OCI-LY1 (cell line): ENCODE results near the gene ZNF282.
"Not testable (repeated sequence)": the region's sequence is repeated elsewhere in the genome, so short reads cannot be mapped to it uniquely, and the experiment has no call there.

ENCODE experiments used
- H2AFZ ChIP-seq: fragments of 200-600 bp; sonication (generic), shearing (Covaris generic); 2 replicates; pipeline ENCODE4 v1.6.0; 2014; ENCODE audit warnings: antibody characterized with exemption, mild to moderate bottlenecking, low read length
- H3F3A ChIP-seq: fragments of 200-600 bp; sonication (generic), shearing (Covaris generic); 2 replicates; pipeline ENCODE4 v1.6.0; 2014; ENCODE audit warnings: mild to moderate bottlenecking, antibody characterized with exemption, low read length, moderate library complexity; ENCODE audit not compliant: insufficient read depth
- H3K27ac ChIP-seq: fragments of 200-600 bp; sonication (generic); 2 replicates; pipeline ENCODE4 v1.5.1; 2014; ENCODE audit warnings: low read length, mixed run types, mild to moderate bottlenecking, low read depth; ENCODE audit not compliant: poor library complexity, severe bottlenecking
- H3K27me3 ChIP-seq: fragments of 200-600 bp; sonication (generic); 2 replicates; pipeline ENCODE4 v1.6.0; 2014; ENCODE audit warnings: antibody characterized with exemption, mild to moderate bottlenecking, low read length, moderate library complexity; ENCODE audit not compliant: insufficient read depth
- H3K36me3 ChIP-seq: fragments of 200-600 bp; sonication (generic); 2 replicates; pipeline ENCODE4 v1.6.1; 2014; ENCODE audit warnings: mild to moderate bottlenecking, antibody characterized with exemption, low read length, moderate library complexity, mixed read lengths; ENCODE audit not compliant: insufficient read depth
- H3K4me1 ChIP-seq: fragments of 200-600 bp; sonication (generic); 2 replicates; pipeline ENCODE4 v1.5.1; 2014; ENCODE audit warnings: mild to moderate bottlenecking, low read length, moderate library complexity; ENCODE audit not compliant: insufficient read depth, severe bottlenecking
- H3K4me2 ChIP-seq: fragments of 200-600 bp; sonication (generic), shearing (Covaris generic); 2 replicates; pipeline ENCODE4 v1.6.1; 2014; ENCODE audit warnings: low read length
- H3K4me3 ChIP-seq: fragments of 200-600 bp; sonication (generic); 2 replicates; pipeline ENCODE4 v1.5.1; 2014; ENCODE audit warnings: low read length, low read depth, mild to moderate bottlenecking, mixed read lengths; ENCODE audit not compliant: poor library complexity, severe bottlenecking
- H3K79me2 ChIP-seq: fragments of 200-600 bp; shearing (Covaris generic); 2 replicates; pipeline ENCODE4 v1.6.1; 2016; ENCODE audit warnings: mixed run types, low read length, mixed read lengths; ENCODE audit not compliant: insufficient read depth
- H3K9ac ChIP-seq: fragments of 200-600 bp; sonication (generic), shearing (Covaris generic); 2 replicates; pipeline ENCODE4 v1.6.1; 2014; ENCODE audit warnings: mild to moderate bottlenecking, low read length, mixed read lengths
- H3K9me2 ChIP-seq: fragments of 200-600 bp; sonication (generic), shearing (Covaris generic); 2 replicates; pipeline ENCODE4 v1.6.1; 2014; ENCODE audit warnings: low read depth, mild to moderate bottlenecking, low read length, mixed read lengths
- H3K9me3 ChIP-seq: fragments of 200-600 bp; shearing (Covaris generic); 2 replicates; pipeline ENCODE4 v1.6.1; 2014; ENCODE audit warnings: low read length, mixed read lengths
- H4K20me1 ChIP-seq: fragments of 200-600 bp; sonication (generic), shearing (Covaris generic); 2 replicates; pipeline ENCODE4 v1.6.0; 2016; ENCODE audit warnings: mild to moderate bottlenecking, low read length; ENCODE audit not compliant: insufficient read depth
- EZH2 ChIP-seq: fragments of 200-600 bp; sonication (generic), shearing (Covaris generic); IDR thresholded peaks from 2 replicates; pipeline ENCODE4 v1.8.0; 2017; ENCODE audit warnings: borderline replicate concordance, mixed run types, mild to moderate bottlenecking, antibody characterized with exemption, low read length, moderate library complexity, mixed read lengths
- TF ChIP-seq, protein P1 (sequence below): fragments of 200-600 bp; sonication (generic), shearing (Covaris generic); IDR thresholded peaks from 2 replicates; pipeline ENCODE4 v1.5.1; 2017; ENCODE audit warnings: mild to moderate bottlenecking, antibody characterized with exemption, low read length, moderate library complexity, mixed read lengths

The ZNF282 gene

DNA sequence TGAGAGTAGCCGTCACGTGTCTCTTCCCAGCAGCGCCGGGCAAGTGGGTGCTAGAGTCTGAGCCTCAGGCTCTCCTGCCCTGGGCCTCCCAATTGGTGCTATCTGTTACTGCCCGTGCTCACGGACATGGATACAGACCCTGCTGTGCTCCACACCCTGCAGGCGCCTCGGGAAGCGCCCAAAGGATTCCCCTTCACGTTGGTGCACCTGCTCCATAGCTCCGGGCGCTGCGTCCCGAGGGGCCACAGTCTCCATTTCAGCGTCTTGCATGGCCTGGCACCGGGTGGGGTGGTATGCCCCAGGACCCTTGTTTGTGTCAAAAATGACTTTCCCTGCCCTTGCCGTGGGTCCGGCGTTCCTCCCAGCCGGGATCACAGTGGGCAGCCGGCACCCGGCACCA lies 30.3 kb downstream of the ZNF282 start:
- H3K36me3 ChIP-seq: no peaks in the 10 kb centered on the region; the same call in 1 of the 2 replicates
- no peaks in the 10 kb centered on the region for H3F3A ChIP-seq
- H3K4me3 ChIP-seq: no peak overlapping the region
- no peak overlapping the region for H3K27ac ChIP-seq
- no peaks in the 10 kb centered on the region for H3K4me1 ChIP-seq
- no peak overlapping the region for H3K4me2 ChIP-seq
- H3K9me3 ChIP-seq: no peaks in the 10 kb centered on the region
- no peaks in the 10 kb centered on the region for H3K9me2 ChIP-seq
- H3K79me2 ChIP-seq: no peaks in the 10 kb centered on the region
- no peak for TF ChIP-seq EZH2
- TF ChIP-seq, protein P1, sequence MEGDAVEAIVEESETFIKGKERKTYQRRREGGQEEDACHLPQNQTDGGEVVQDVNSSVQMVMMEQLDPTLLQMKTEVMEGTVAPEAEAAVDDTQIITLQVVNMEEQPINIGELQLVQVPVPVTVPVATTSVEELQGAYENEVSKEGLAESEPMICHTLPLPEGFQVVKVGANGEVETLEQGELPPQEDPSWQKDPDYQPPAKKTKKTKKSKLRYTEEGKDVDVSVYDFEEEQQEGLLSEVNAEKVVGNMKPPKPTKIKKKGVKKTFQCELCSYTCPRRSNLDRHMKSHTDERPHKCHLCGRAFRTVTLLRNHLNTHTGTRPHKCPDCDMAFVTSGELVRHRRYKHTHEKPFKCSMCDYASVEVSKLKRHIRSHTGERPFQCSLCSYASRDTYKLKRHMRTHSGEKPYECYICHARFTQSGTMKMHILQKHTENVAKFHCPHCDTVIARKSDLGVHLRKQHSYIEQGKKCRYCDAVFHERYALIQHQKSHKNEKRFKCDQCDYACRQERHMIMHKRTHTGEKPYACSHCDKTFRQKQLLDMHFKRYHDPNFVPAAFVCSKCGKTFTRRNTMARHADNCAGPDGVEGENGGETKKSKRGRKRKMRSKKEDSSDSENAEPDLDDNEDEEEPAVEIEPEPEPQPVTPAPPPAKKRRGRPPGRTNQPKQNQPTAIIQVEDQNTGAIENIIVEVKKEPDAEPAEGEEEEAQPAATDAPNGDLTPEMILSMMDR: no peak
- H2AFZ ChIP-seq: no peak overlapping the region
- no peak overlapping the region for H3K9ac ChIP-seq
- no peaks in the 10 kb centered on the region for H3K27me3 ChIP-seq
- H4K20me1 ChIP-seq: no peaks in the 10 kb centered on the region

DNA sequence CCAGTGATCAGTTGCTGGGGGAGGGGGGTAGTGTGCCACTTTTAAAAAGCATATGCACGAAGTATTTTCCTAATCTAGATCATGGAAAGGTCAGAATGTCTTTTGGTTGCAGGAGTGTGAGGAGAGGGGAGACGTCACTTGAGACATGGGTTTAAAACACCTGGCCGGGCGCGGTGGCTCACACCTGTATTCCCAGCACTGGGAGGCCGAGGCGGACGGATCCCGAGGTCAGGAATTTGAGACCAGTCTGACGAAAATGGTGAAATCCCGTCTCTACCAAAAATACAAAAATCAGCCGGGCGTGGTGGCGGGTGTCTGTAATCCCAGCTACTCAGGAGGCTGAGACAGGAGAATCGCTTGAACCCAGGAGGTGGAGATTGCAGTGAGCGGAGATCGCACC lies 31.0 kb downstream of the ZNF282 start:
- H3K9me2 ChIP-seq, H3K27ac ChIP-seq, H3K27me3 ChIP-seq, H4K20me1 ChIP-seq, H2AFZ ChIP-seq, H3K36me3 ChIP-seq, H3K4me2 ChIP-seq, H3K79me2 ChIP-seq, H3K9ac ChIP-seq, H3F3A ChIP-seq, H3K4me1 ChIP-seq, H3K4me3 ChIP-seq, H3K9me3 ChIP-seq: not testable (repeated sequence)

- no peak for TF ChIP-seq EZH2
- TF ChIP-seq, protein P1: no peak
- H3F3A ChIP-seq: no peaks in the 10 kb centered on the region
- H3K9me2 ChIP-seq: no peaks in the 10 kb centered on the region
- H3K4me1 ChIP-seq: no peaks in the 10 kb centered on the region
- no peaks in the 10 kb centered on the region for H3K79me2 ChIP-seq
- H3K27ac ChIP-seq: no peak overlapping the region
- no peaks in the 10 kb centered on the region for H3K9me3 ChIP-seq
- no peaks in the 10 kb centered on the region for H4K20me1 ChIP-seq
- H2AFZ ChIP-seq: no peak overlapping the region
- H3K27me3 ChIP-seq: no peaks in the 10 kb centered on the region
- no peaks in the 10 kb centered on the region; the same call in 1 of the 2 replicates for H3K36me3 ChIP-seq
- no peak overlapping the region for H3K4me2 ChIP-seq
- H3K4me3 ChIP-seq: no peak overlapping the region
- H3K9ac ChIP-seq: no peak overlapping the region
These were observed 31.6 kb downstream of the ZNF282 start for GRCh38 chr7:149226840-149227494.

GRCh38 chr7:149228831-149229471 lies 33.6 kb downstream of the ZNF282 start:
- H3K27me3 ChIP-seq: no peaks in the 10 kb centered on the region
- no peak overlapping the region for H3K4me3 ChIP-seq
- no peaks in the 10 kb centered on the region for H4K20me1 ChIP-seq
- H3K36me3 ChIP-seq: no peaks in the 10 kb centered on the region; the same call in 1 of the 2 replicates
- no peak overlapping the region for H3K9ac ChIP-seq
- no peak overlapping the region for H2AFZ ChIP-seq
- H3K27ac ChIP-seq: no peak overlapping the region
- no peaks in the 10 kb centered on the region for H3K9me2 ChIP-seq
- no peaks in the 10 kb centered on the region for H3K79me2 ChIP-seq
- H3K4me2 ChIP-seq: no peak overlapping the region
- no peaks in the 10 kb centered on the region for H3K9me3 ChIP-seq
- no peaks in the 10 kb centered on the region for H3K4me1 ChIP-seq
- TF ChIP-seq, protein P1: no peak
- no peak for TF ChIP-seq EZH2
- H3F3A ChIP-seq: no peaks in the 10 kb centered on the region
